COLO668 (cell line): ENCODE measurements around the gene DHRS4.
A peak's percentile ranks its signal among the peaks of the same experiment; 100 is the strongest.
"Not testable (repeated sequence)": the region's sequence is repeated elsewhere in the genome, so short reads cannot be mapped to it uniquely, and the experiment has no call there.

ENCODE experiments used
- DNase-seq: peaks from one replicate; lab custom pipeline; 2025; ENCODE audit not compliant: unreplicated experiment; lab: John Stamatoyannopoulos, UW

DHRS4 gene

GRCh38 chr14:23939607-23940326, 13.8 kb upstream of the DHRS4 start:
- no peak for DNase-seq

- no peak for DNase-seq
Observed at GRCh38 chr14:23941230-23941629, 12.3 kb upstream of the DHRS4 start.

- no peak for DNase-seq
Observed at GRCh38 chr14:23941669-23942068, 11.9 kb upstream of the DHRS4 start.

GRCh38 chr14:23942587-23942986, 11.0 kb upstream of the DHRS4 start:
- DNase-seq = peak; percentile 15

- not testable (repeated sequence) for DNase-seq
Observed at GRCh38 chr14:23949069-23949468, 4.5 kb upstream of the DHRS4 start.

- no peak for DNase-seq
Observed at GRCh38 chr14:23950411-23951135, 3.0 kb upstream of the DHRS4 start.

GRCh38 chr14:23951136-23951466, 2.5 kb upstream of the DHRS4 start:
- not testable (repeated sequence) for DNase-seq

- peak; percentile 21 for DNase-seq
Observed at GRCh38 chr14:23951590-23952201, 1.9 kb upstream of the DHRS4 start.

GRCh38 chr14:23953116-23953463, 480 bp upstream of the DHRS4 start:
- peak; percentile 53 for DNase-seq

GRCh38 chr14:23954279-23954614, 677 bp downstream of the DHRS4 start:
- not testable (repeated sequence) for DNase-seq

GRCh38 chr14:23954965-23955364, 1.4 kb downstream of the DHRS4 start:
- peak; percentile 47 for DNase-seq

GRCh38 chr14:23955811-23956210, 2.2 kb downstream of the DHRS4 start:
- DNase-seq = not testable (repeated sequence)

GRCh38 chr14:23957913-23958569, 4.5 kb downstream of the DHRS4 start:
- DNase-seq = not testable (repeated sequence)

GRCh38 chr14:23960899-23961298, 7.3 kb downstream of the DHRS4 start:
- not testable (repeated sequence) for DNase-seq

GRCh38 chr14:23961704-23962103, 8.1 kb downstream of the DHRS4 start:
- not testable (repeated sequence) for DNase-seq

GRCh38 chr14:23969130-23969480, 15.5 kb downstream of the DHRS4 start:
- DNase-seq = not testable (repeated sequence)

- peak; percentile 85 for DNase-seq
Observed at GRCh38 chr14:23969481-23970282, 16.1 kb downstream of the DHRS4 start.

GRCh38 chr14:23970283-23970659, 16.7 kb downstream of the DHRS4 start:
- DNase-seq = peak; percentile 21

GRCh38 chr14:23973178-23973577, 19.6 kb downstream of the DHRS4 start:
- not testable (repeated sequence) for DNase-seq

- not testable (repeated sequence) for DNase-seq
Observed at GRCh38 chr14:23974041-23974440, 20.5 kb downstream of the DHRS4 start.

GRCh38 chr14:23977208-23977607, 23.6 kb downstream of the DHRS4 start:
- peak; percentile 13 for DNase-seq
